Immature natural killer cell (primary cell): ENCODE measurements around the gene PPP1R37. TPM values are rescaled to one million over a fixed set of nuclear protein-coding genes. Genes with fewer than 3 reads are reported as not detected.
"Not testable (repeated sequence)": the region's sequence is repeated elsewhere in the genome, so short reads cannot be mapped to it uniquely, and the experiment has no call there.

ENCODE experiments used
- DNase-seq, 3 donors: peaks; one replicate each; pipeline ENCODE4 v3.0.0; 2022; ENCODE audit warnings: mixed read lengths in 1 of 3
- H3K27ac Mint-ChIP-seq, 6 donors: one replicate each; pipeline ENCODE4 v1.8.0; 2020; ENCODE audit warnings: mixed read lengths in 6 of 6, mild to moderate bottlenecking in 5 of 6, inconsistent platforms in 4 of 6, moderate library complexity in 3 of 6
- H3K27me3 Mint-ChIP-seq, 3 donors: one replicate each; pipeline ENCODE4 v1.8.0; 2020 to 2021; ENCODE audit warnings: low read depth in 3 of 3, mild to moderate bottlenecking in 3 of 3, mixed read lengths in 3 of 3, moderate library complexity in 3 of 3, inconsistent platforms in 1 of 3
- H3K36me3 Mint-ChIP-seq, 3 donors: one replicate each; pipeline ENCODE4 v1.8.0; 2020; ENCODE audit warnings: mixed read lengths in 3 of 3, inconsistent platforms in 2 of 3, mild to moderate bottlenecking in 2 of 3
- H3K4me1 Mint-ChIP-seq, 2 donors: one replicate each; pipeline ENCODE4 v1.8.0; 2020; ENCODE audit warnings: inconsistent platforms in 2 of 2, mild to moderate bottlenecking in 2 of 2, mixed read lengths in 2 of 2, moderate library complexity in 1 of 2
- H3K4me3 Mint-ChIP-seq, 5 donors: one replicate each; pipeline ENCODE4 v1.8.0; 2020; ENCODE audit warnings: mild to moderate bottlenecking in 5 of 5, mixed read lengths in 5 of 5, inconsistent platforms in 3 of 5, moderate library complexity in 3 of 5
- H3K9me3 Mint-ChIP-seq, 6 donors: one replicate each; pipeline ENCODE4 v1.8.0; 2020; ENCODE audit warnings: mild to moderate bottlenecking in 6 of 6, mixed read lengths in 6 of 6, inconsistent platforms in 4 of 6, moderate library complexity in 3 of 6
- polyA plus RNA-seq, 3 donors: library from polyadenylated mRNA; unstranded; fragments of 300-500 nt; fragmentation: Illumina TruSeq; gene quantifications; one replicate each; pipeline ENCODE4 v1.2.3, GENCODE V29; 2021

Gene PPP1R37
- polyA plus RNA-seq, 3 donors from 2014 or later = 0.37 to 1.1 TPM; not detected in 1

DNA sequence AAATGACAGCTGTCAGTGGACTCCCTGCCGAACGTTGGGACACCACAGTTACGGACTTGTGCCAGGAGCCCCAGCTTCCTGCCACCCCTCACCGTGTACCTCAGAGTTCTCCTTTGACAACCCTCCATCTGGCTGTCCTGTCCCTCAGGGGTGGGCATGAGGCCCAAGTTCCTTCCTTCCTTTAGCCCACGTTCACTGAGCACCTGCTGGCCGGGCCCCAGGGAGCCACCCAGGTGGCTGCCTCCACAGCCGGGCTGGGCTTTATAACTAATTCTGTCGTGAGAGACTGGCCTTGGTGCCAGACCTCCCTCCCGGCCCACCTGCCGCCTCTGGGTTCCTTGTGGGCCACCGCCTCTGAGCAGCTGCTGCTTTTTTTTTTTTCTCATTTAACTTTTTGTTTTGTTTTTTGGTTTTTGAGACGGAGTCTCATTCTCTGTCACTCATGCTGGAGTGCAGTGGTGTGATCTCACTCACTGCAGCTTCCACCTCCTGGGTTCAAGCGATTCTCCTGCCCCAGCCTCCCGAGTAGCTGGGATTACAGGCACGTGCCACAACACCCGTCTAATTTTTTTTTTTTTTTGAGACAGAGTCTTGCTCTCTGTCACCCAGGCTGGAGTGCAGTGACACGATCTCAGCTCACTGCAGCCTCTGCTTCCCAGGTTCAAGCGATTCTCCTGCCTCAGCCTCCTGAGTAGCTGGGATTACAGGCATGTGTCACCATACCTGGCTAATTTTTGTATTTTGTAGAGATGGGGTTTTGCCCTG lies 25.8 kb downstream of the PPP1R37 start:
- H3K27me3 Mint-ChIP-seq, DNase-seq, H3K9me3 Mint-ChIP-seq, H3K36me3 Mint-ChIP-seq: not testable (repeated sequence)
- peak overlapping the region; percentile 49 to 71 (median 65) for H3K4me3 Mint-ChIP-seq
- peak overlapping the region; percentile 23 to 82 (median 75) for H3K27ac Mint-ChIP-seq
- H3K4me1 Mint-ChIP-seq = peaks cover 72 to 74% of the 10 kb centered on the region in 2 donors

DNA sequence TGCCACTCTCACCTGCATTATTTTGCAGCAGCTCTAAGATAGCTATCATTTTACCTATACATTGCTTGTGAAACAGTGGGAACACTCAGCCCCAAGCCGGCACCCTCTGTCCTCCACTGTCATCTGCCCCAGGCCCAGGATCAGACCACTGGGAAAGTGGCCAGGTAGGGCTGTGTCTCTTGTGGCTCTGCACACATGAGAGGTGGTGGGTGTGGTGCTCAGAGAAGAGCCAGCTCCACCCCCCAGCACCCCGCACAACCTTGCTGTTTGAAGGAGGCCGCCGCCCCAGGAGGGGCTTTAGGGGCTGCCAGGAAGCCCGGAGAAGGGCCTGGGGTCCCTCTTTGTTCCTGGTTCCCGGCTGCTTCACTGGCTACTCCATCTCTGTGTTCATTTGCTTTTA lies 26.6 kb downstream of the PPP1R37 start:
- H3K4me1 Mint-ChIP-seq = peaks cover 72 to 76% of the 10 kb centered on the region in 2 donors
- H3K27ac Mint-ChIP-seq = peak overlapping the region in 3 of 6 donors; percentile 23 to 39 (median 24)
- peak overlapping the region in 3 of 5 donors; percentile 27 to 65 (median 29) for H3K4me3 Mint-ChIP-seq

DNA sequence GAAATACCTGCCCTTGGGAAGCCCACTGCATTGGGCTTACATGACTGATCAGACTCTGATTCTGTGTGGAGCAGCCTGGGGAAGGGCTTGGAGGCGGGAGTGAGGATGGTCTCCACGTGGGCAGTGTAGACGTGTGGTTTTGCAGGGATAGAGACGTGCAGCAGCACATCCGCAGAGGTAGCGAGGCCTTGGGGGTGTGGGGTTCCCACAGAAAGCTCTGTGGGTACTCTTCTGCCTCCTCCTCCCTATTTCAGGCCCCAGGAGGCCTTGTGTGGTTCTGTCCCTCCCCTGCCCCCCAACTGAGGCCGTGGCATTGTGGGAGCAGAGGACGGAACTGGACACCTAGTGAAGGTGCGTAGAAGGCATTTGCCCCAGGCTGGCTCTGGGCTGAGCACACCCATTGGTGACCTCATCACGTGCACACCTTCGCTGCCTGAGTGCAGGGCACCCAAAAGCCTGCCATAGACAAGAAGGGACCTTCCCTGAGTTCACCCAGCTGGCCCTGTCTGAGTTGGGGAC lies 28.9 kb downstream of the PPP1R37 start:
- Mint-ChIP-seq H3K36me3 (no peaks in the 10 kb centered on the region), H3K9me3 (no peaks in the 10 kb centered on the region), H3K4me1 (peaks cover 67 to 71% of the 10 kb centered on the region in 2 donors), H3K4me3 (peak overlapping the region in 2 of 5 donors; percentile 8 to 36), H3K27ac (peak overlapping the region in 4 of 6 donors; percentile 29 to 79 (median 34)), H3K27me3 (peaks cover 0 to 1% (median 0%) of the 10 kb centered on the region in 3 donors)
- DNase-seq = no peak

More for the DNA sequence above, 26.6 kb downstream of the PPP1R37 start:
- peaks cover 0 to 2% (median 0%) of the 10 kb centered on the region in 3 donors for H3K27me3 Mint-ChIP-seq
- H3K9me3 Mint-ChIP-seq = no peaks in the 10 kb centered on the region
- no peak for DNase-seq
- no peaks in the 10 kb centered on the region for H3K36me3 Mint-ChIP-seq

DNA sequence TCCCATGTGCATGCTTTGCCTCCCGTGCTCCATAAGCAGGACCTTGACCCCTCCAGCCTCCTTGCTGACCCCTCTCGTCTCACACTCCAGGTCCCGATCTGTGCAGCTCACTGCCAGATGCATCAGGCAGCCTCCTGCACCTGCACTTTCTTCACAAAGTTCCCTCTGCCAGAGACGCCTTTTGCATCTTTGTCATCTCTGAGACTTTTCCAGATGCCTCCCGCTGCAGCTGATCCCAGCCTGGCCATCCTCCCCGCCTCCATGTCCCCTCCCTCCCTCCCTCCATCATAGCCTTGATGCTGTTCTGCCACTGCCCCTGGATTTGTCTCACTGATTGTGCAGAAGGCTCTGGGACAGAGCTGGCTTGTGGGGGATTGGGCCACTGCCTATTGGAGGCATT lies 29.9 kb downstream of the PPP1R37 start:
- Mint-ChIP-seq H3K9me3 (no peaks in the 10 kb centered on the region), H3K36me3 (no peaks in the 10 kb centered on the region), H3K4me1 (peaks cover 57 to 62% of the 10 kb centered on the region in 2 donors), H3K4me3 (no peak overlapping the region), H3K27ac (peak overlapping the region in 2 of 6 donors; percentile 28 to 89), H3K27me3 (no peaks in the 10 kb centered on the region)
- no peak for DNase-seq

DNA sequence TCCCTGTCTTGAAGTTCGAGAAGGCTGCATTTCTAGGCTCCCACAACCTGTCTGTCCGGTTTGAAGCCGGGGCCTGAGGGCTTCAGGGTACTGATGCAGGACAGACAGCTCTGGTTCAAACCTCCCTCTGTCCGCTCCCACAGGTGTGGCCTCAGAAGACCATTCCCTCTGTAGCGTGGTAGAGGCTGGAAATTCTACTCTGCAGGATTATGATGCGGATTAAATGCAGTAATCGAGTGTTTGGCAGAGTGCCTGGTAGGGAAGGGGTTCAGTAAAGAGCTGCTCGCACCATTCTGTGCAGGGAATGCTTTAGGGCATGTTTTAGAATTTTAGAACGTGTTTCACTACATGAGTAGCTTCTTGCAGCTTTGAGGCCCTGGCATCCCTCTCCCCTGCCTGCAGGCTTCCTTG lies 30.5 kb downstream of the PPP1R37 start:
- no peak for DNase-seq
- Mint-ChIP-seq H3K4me1 (peaks cover 51 to 55% of the 10 kb centered on the region in 2 donors), H3K27me3 (no peaks in the 10 kb centered on the region), H3K4me3 (no peak overlapping the region), H3K27ac (no peak overlapping the region), H3K9me3 (no peaks in the 10 kb centered on the region), H3K36me3 (no peaks in the 10 kb centered on the region)

DNA sequence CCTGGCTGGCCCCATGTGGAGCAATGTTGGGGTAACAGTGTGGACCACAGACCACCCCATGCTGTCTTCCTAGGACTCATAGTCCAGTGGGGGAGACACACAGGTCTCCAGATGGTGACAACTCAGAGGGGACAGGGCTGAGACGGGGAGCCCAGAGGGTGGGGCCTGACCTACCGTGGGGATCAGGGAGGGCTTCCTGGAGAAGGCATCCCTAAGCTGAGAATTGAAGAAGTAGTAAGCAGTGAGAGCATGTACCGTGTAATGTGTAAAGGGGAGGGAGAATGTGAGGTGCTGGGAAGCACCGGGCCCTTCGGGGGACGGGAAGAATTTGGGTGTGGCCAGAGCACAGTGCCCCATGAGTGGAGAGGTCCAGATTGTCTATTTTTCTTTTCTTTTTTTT lies 31.0 kb downstream of the PPP1R37 start:
- DNase-seq = no peak

DNA sequence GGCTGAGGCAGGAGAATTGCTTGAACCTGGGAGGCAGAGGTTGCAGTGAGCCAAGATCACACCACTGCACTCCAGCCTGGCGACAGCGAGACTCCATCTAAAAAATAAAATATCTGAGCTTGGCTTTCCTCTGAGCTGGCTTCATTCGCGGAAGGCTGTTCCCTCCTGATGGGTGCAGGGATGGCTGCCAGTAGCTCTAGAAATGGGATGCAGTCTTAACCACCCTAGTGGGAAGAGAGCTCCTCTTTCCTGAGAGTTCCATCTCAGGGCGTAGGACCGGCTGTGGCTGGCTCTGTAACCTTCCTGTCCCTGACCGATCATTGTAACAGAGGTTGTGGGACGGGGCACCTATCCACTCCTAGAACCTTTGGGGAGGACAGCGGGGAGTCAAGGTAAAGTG lies 32.4 kb downstream of the PPP1R37 start:
- no peak overlapping the region for H3K27ac Mint-ChIP-seq
- H3K9me3 Mint-ChIP-seq = no peaks in the 10 kb centered on the region
- H3K4me1 Mint-ChIP-seq = peaks cover 36 to 40% of the 10 kb centered on the region in 2 donors

More for the DNA sequence above, 31.0 kb downstream of the PPP1R37 start:
- Mint-ChIP-seq H3K27ac (peak overlapping the region in 1 of 6 donors; percentile 40), H3K4me1 (peaks cover 46 to 50% of the 10 kb centered on the region in 2 donors), H3K9me3 (no peaks in the 10 kb centered on the region), H3K27me3 (peaks cover 0 to 2% (median 0%) of the 10 kb centered on the region in 3 donors), H3K36me3 (no peaks in the 10 kb centered on the region), H3K4me3 (no peak overlapping the region)

DNA sequence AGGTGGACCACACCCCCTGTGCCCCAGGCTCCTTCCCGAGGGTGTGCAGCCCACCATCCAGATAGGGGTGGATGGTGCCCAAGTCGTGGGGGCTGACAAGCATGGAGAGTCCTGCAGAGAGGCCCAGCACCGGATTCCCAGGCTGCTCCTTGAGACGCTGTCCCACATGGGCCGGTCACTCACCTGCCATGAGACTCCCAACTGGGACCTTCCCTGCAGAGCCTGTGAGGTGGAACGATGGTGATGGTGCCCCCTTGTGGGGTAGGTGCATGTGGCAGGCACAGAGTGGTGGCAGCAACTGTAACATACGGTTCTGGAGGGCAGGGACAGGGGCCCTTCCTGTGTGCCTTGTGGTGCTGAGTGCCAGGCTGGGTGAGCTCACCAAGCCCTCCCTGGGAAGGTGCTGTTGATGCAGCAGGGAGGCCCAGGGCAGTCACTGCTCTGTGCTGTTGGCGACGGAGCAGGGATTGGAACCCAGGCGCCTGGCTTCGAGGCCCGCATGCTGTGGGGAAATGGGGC lies 33.1 kb downstream of the PPP1R37 start:
- no peaks in the 10 kb centered on the region for H3K9me3 Mint-ChIP-seq
- H3K27me3 Mint-ChIP-seq = peaks cover 0 to 2% (median 0%) of the 10 kb centered on the region in 3 donors
- peaks cover 29 to 36% of the 10 kb centered on the region in 2 donors for H3K4me1 Mint-ChIP-seq
- no peak overlapping the region for H3K27ac Mint-ChIP-seq
- H3K4me3 Mint-ChIP-seq = no peak overlapping the region
- peak; percentile 48 to 61 (median 57) for DNase-seq
- no peaks in the 10 kb centered on the region for H3K36me3 Mint-ChIP-seq

More for the DNA sequence above, 32.4 kb downstream of the PPP1R37 start:
- Mint-ChIP-seq H3K4me3 (no peak overlapping the region), H3K27me3 (peaks cover 0 to 2% (median 0%) of the 10 kb centered on the region in 3 donors), H3K36me3 (no peaks in the 10 kb centered on the region)
- DNase-seq = no peak

DNA sequence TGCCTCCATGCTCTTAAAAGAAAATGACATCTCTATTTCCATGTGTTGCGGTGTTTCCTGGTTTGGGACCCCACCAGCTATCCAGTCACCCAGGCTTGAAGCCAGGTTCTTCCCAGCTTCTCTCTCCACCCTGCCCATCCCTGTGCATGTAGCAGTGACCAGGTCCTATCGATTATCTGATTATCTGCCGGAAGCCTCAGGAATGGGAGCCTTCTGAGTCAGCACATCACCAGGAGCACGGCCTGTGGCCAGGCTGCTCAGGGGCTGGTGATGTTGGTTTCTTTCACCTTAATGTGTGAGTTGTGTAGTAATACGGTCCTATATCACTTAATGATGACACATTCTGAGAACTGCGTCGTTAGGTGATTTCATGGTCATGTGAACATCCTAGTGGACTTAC lies 33.7 kb downstream of the PPP1R37 start:
- peaks cover 23 to 30% of the 10 kb centered on the region in 2 donors for H3K4me1 Mint-ChIP-seq
- no peak overlapping the region for H3K4me3 Mint-ChIP-seq
- no peaks in the 10 kb centered on the region for H3K36me3 Mint-ChIP-seq
- no peak for DNase-seq
- peak overlapping the region in 1 of 6 donors; percentile 80 for H3K27ac Mint-ChIP-seq
- H3K27me3 Mint-ChIP-seq = peaks cover 0 to 2% (median 0%) of the 10 kb centered on the region in 3 donors
- H3K9me3 Mint-ChIP-seq = no peaks in the 10 kb centered on the region

DNA sequence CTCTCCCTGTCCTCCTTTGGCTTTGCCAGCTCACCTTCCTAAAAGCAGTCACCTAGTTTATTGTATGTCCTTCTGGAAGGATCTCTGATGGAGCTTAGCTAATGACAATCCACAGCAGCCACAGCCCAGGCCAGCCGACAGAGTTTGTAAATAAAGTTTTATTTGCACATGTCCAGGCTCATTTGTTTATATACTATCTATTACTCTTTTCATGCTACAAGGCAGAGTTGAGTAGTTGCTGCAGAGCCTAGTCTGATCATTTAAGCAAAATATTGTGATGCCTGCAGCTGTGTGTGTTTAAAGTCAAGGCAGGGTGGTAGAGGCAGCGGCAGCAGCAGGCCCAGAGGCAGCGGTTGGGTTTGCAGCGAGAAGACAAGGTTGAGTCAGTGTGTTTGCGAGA lies 35.2 kb downstream of the PPP1R37 start:
- Mint-ChIP-seq H3K27ac (peak overlapping the region in 1 of 6 donors; percentile 53), H3K9me3 (no peaks in the 10 kb centered on the region), H3K27me3 (peaks cover 0 to 2% (median 0%) of the 10 kb centered on the region in 3 donors), H3K4me1 (peaks cover 12 to 19% of the 10 kb centered on the region in 2 donors), H3K4me3 (no peak overlapping the region), H3K36me3 (no peaks in the 10 kb centered on the region)
- no peak for DNase-seq

DNA sequence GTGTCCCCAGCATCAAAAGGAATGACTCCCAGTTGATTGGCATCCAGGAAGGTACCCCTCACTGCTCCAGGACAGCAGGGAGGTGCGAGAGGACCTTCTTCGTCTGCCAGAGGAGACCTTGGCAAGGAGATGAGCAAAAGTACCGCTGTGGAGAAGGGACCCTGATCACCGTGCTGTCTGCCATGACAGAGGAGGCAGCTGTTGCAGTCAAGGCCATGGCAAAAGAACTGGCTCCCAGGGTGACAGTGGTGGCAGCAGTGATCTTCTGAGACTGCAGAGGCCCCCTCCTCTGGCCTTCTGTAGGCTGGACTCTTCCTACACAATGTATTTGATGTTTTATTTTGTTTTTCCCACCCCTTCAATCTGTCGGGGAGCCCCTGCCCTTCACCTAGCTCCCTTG lies 35.8 kb downstream of the PPP1R37 start:
- Mint-ChIP-seq H3K36me3 (no peaks in the 10 kb centered on the region), H3K27me3 (peaks cover 0 to 2% (median 0%) of the 10 kb centered on the region in 3 donors), H3K27ac (no peak overlapping the region), H3K4me3 (no peak overlapping the region), H3K9me3 (no peaks in the 10 kb centered on the region), H3K4me1 (peaks cover 15 to 22% of the 10 kb centered on the region in 2 donors)
- no peak for DNase-seq

DNA sequence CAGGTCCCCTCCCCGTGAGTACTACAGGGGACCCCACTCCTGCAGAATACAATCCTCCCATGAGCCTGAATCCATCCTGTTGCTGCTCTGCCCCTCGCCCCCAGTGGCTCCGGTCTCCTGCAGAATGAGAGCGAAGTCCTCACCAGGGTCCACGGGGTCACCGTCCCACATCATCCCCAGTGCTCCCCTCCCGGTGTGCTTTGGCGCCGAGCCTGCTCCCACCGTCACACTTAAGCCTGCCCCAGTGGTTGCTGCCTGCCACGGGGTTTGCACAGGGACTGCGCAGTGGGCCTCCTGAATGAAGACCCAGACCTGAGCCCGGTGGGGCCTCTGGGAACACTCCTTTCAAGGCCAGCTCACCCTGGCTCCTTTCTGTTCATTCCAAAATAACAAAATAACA lies 37.3 kb downstream of the PPP1R37 start:
- Mint-ChIP-seq H3K27ac (no peak overlapping the region), H3K9me3 (no peaks in the 10 kb centered on the region), H3K36me3 (no peaks in the 10 kb centered on the region), H3K27me3 (peaks cover 0 to 2% (median 0%) of the 10 kb centered on the region in 3 donors), H3K4me1 (peaks cover 22 to 23% of the 10 kb centered on the region in 2 donors), H3K4me3 (no peak overlapping the region)
- no peak for DNase-seq

DNA sequence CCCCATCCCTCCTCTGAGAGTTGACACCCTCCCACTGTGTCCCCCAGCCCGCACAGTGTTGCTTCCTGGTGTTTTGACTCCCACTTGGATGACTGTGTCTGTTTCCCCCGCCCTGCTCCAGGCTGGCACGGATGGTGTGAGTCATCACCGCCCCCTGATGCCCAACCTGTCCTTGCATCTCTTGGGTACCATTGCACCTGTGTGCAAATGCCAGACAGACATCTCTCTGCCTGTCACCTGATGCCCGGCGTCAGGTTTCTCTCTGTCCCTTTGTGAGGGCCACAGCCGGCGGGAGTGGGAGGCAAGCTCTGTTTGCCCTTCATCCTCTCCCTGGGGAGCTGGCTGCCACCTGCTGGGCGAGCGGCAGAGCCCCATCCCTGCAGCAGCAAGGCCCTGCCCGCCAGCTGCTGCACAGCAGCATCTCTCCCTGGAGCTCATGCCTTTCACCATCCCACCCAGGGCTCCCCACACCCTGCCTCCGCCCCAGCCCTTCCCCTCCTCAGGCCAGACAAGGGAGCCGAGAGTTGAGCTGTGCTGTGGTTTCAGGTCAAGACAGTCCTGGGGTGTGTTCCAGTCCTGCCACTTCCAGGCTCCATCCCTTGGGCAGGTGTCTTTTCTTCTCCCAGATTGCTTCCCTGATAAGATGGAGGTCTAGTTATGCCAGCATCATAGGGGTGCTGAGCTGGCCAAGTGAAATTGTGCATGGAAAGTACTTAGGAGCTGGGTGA lies 38.1 kb downstream of the PPP1R37 start:
- DNase-seq = no peak
- Mint-ChIP-seq H3K27ac (peak overlapping the region in 1 of 6 donors; percentile 22), H3K36me3 (no peaks in the 10 kb centered on the region), H3K4me1 (peaks cover 18 to 19% of the 10 kb centered on the region in 2 donors), H3K9me3 (no peaks in the 10 kb centered on the region), H3K4me3 (no peak overlapping the region), H3K27me3 (peaks cover 0 to 2% (median 0%) of the 10 kb centered on the region in 3 donors)
